ENCODE measurements around the gene KIF22. TPM values are rescaled to one million over a fixed set of nuclear protein-coding genes. Genes with fewer than 3 reads are reported as not detected.
"Not testable (repeated sequence)": the region's sequence is repeated elsewhere in the genome, so short reads cannot be mapped to it uniquely, and the experiment has no call there.

The KIF22 gene
- total and polyA plus RNA-seq, 9 of the 15 experiments (the other 6 are each of a cell fraction or from before 2014, with no cell fraction given): 8.7 to 232 (median 131) TPM

GRCh38 chr16:29833219-29833618, 42.7 kb downstream of the KIF22 start:
- ATAC-seq; CTCF ChIA-PET (ENCODE audit: low intra/inter-chr PET ratio); H4K20me1 ChIP-seq (replicated peaks; ENCODE audit: control insufficient read depth, insufficient read depth, low read length); intact Hi-C loops (cut with micrococcal nuclease); H3K4me1 ChIP-seq (replicated peaks in 1 of 2; ENCODE audit: control insufficient read depth in 2 of 2, insufficient read depth in 2 of 2, low read length in 2 of 2); in situ Hi-C loops (cut with MboI); H3K9ac ChIP-seq (ENCODE audit: insufficient read depth in 1 of 2, low read depth in 2 of 2, low read length in 2 of 2); DNase-seq (ENCODE audit: extremely low read depth in 1 of 4, low spot score in 3 of 4); H3K27ac ChIP-seq (ENCODE audit: extremely low read depth, low read depth, low read length); H3K9me3 ChIP-seq (replicated peaks; ENCODE audit: control insufficient read depth, insufficient read depth, low read depth, low read length); H2AFZ ChIP-seq (ENCODE audit: low read depth, low read length); BruUV-seq (replicated peaks); H3K79me2 ChIP-seq (ENCODE audit: control insufficient read depth, insufficient read depth, low read length); H3K4me2 ChIP-seq (ENCODE audit: insufficient read depth, low read length); H3K9me1 ChIP-seq (ENCODE audit: control insufficient read depth, insufficient read depth, low read length); H3K4me3 ChIP-seq; H3K36me3 ChIP-seq (ENCODE audit: control insufficient read depth, insufficient read depth, low read length); FAIRE-seq: not testable (repeated sequence)
- TF ChIP-seq ZNF121 (CRISPR knock-in tag; conservative IDR thresholded peaks at IDR 0.05) (peak; percentile 91), BCOR (IDR thresholded peaks at IDR 0.05) (0 out of 2 replicates have a peak, but pooled peaks have one; percentile 34)
- peaks cover 2 to 13% of the 10 kb centered on the region in 2 experiments; a peak in 3 of 5 replicates for H3K27me3 ChIP-seq (ENCODE audit: control insufficient read depth in 2 of 2, insufficient read depth in 2 of 2, low read length in 2 of 2)
- 58% methylated on average over 4 of the region's 4 CpGs for WGBS (ENCODE audit: insufficient coverage, low coverage, missing lambda C conversion rate)
- POLR2A ChIA-PET: interaction anchor here (0.7 kb wide), 2 partner anchors 9 to 41 kb away, joined by 3 read pairs; no protein-coding TSS in a partner anchor

- TF ChIP-seq SNAPC5 (CRISPR knock-in tag; IDR thresholded peaks at IDR 0.05): no peak
- TF ChIP-seq EGR1 (conservative IDR thresholded peaks at IDR 0.05): 0 out of 2 replicates have a peak, but pooled peaks have one; percentile 12
- intact Hi-C loops (cut with micrococcal nuclease): no loop called here
- Histone ChIP-seq H3K4me2 (ENCODE audit: insufficient read depth, low read length) (no peak overlapping the region), H3K9me1 (ENCODE audit: control insufficient read depth, insufficient read depth, low read length) (no peaks in the 10 kb centered on the region), H4K20me1 (replicated peaks; ENCODE audit: control insufficient read depth, insufficient read depth, low read length) (no peaks in the 10 kb centered on the region), H3K9ac (ENCODE audit: insufficient read depth in 1 of 2, low read depth in 2 of 2, low read length in 2 of 2) (peak overlapping the region in 1 of 2 experiments; percentile 75; a peak in 1 of 4 replicates), H3K4me3 (no peak overlapping the region), H3K9me3 (replicated peaks; ENCODE audit: control insufficient read depth, insufficient read depth, low read depth, low read length) (no peaks in the 10 kb centered on the region), H3K27ac (ENCODE audit: extremely low read depth, low read depth, low read length) (no peak overlapping the region), H3K4me1 (replicated peaks in 1 of 2; ENCODE audit: control insufficient read depth in 2 of 2, insufficient read depth in 2 of 2, low read length in 2 of 2) (peaks cover 0 to 10% of the 10 kb centered on the region in 2 experiments; a peak in 2 of 5 replicates), H3K79me2 (ENCODE audit: control insufficient read depth, insufficient read depth, low read length) (no peaks in the 10 kb centered on the region), H2AFZ (ENCODE audit: low read depth, low read length) (no peak overlapping the region), H3K36me3 (ENCODE audit: control insufficient read depth, insufficient read depth, low read length) (no peaks in the 10 kb centered on the region), H3K27me3 (ENCODE audit: control insufficient read depth in 2 of 2, insufficient read depth in 2 of 2, low read length in 2 of 2) (peaks cover 2 to 13% of the 10 kb centered on the region in 2 experiments; a peak in 3 of 5 replicates)
- in situ Hi-C loops (cut with MboI): no loop called here
- DNase-seq (ENCODE audit: extremely low read depth in 1 of 4, low spot score in 3 of 4): no peak
- 29% methylated on average over 4 of the region's 5 CpGs for WGBS (ENCODE audit: insufficient coverage, low coverage, missing lambda C conversion rate)
- no peak for ATAC-seq
- BruUV-seq (replicated peaks): no TSS peak
- CTCF ChIA-PET (ENCODE audit: low intra/inter-chr PET ratio): no interaction called here
- POLR2A ChIA-PET: interaction anchor here (1.1 to 1.4 kb wide), 2 partner anchors 9 to 11 kb away, joined by 4 to 6 read pairs; no protein-coding TSS in a partner anchor
- no peak for FAIRE-seq
Measured at GRCh38 chr16:29834079-29834478, 43.5 kb downstream of the KIF22 start.

Measured in K562 (cell line).